H1 (cell line): ENCODE measurements around the gene TP63.

ENCODE experiments used
- CTCF ChIP-seq, 3 experiments: IDR thresholded peaks; 1 replicate in 2 of 3; 2 replicates in 1 of 3; pipeline versions ENCODE4 v1.5.1 to v1.6.1; 2011; ENCODE audit warnings: low read length in 3 of 3, mild to moderate bottlenecking in 3 of 3, inconsistent platforms in 2 of 3, low read depth in 1 of 3, moderate library complexity in 1 of 3; ENCODE audit not compliant: insufficient read depth in 1 of 3; ENCODE audit errors: control extremely low read depth in 1 of 3
- POLR2AphosphoS5 ChIP-seq: IDR thresholded peaks from 2 replicates; pipeline ENCODE4 v1.6.1; 2011; ENCODE audit warnings: low read depth, low read length

GRCh38 chr3:189778340-189778950 is 147.3 kb downstream of the TP63 start:
- TF ChIP-seq CTCF (IDR thresholded peaks at IDR 0.05; ENCODE audit: control extremely low read depth in 1 of 3, insufficient read depth in 1 of 3, low read depth in 1 of 3, low read length in 3 of 3) (no peak), POLR2AphosphoS5 (no peak)
